ENCODE measurements around the gene WNT7B.

WNT7B gene

DNA sequence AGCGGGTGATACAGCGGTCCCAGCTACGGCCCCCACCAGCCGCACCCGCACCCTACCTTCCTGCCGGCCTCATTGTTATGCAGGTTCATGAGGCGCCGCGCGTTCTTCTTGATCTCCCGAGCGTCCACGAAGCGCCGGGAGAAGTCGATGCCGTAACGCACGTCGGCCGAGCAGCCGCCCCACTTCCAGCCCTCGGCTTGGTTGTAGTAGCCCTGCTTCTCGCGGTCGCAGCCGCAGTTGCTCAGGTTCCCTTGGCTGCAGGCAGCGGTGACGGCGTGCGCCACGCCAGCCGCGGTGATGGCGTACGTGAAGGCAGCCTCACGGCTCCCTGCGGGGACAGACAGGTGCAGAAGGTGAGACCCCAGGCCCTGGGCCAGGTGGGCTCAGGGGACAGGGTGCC is 45.9 kb downstream of the WNT7B start:
- H3K4me3 Mint-ChIP-seq: no peak overlapping the region
- no peaks in the 10 kb centered on the region for H3K9me3 Mint-ChIP-seq
- peaks cover 20% of the 10 kb centered on the region for H3K27me3 Mint-ChIP-seq (ENCODE audit: low read depth, poor library complexity)
- H3K27ac Mint-ChIP-seq: no peak overlapping the region
- no peak for DNase-seq
- TF ChIP-seq, protein P1, sequence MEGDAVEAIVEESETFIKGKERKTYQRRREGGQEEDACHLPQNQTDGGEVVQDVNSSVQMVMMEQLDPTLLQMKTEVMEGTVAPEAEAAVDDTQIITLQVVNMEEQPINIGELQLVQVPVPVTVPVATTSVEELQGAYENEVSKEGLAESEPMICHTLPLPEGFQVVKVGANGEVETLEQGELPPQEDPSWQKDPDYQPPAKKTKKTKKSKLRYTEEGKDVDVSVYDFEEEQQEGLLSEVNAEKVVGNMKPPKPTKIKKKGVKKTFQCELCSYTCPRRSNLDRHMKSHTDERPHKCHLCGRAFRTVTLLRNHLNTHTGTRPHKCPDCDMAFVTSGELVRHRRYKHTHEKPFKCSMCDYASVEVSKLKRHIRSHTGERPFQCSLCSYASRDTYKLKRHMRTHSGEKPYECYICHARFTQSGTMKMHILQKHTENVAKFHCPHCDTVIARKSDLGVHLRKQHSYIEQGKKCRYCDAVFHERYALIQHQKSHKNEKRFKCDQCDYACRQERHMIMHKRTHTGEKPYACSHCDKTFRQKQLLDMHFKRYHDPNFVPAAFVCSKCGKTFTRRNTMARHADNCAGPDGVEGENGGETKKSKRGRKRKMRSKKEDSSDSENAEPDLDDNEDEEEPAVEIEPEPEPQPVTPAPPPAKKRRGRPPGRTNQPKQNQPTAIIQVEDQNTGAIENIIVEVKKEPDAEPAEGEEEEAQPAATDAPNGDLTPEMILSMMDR (IDR thresholded peaks at IDR 0.05): no peak
- H3K4me1 Mint-ChIP-seq: peaks cover 11% of the 10 kb centered on the region
- no peaks in the 10 kb centered on the region for H3K36me3 Mint-ChIP-seq (ENCODE audit: low read depth)

DNA sequence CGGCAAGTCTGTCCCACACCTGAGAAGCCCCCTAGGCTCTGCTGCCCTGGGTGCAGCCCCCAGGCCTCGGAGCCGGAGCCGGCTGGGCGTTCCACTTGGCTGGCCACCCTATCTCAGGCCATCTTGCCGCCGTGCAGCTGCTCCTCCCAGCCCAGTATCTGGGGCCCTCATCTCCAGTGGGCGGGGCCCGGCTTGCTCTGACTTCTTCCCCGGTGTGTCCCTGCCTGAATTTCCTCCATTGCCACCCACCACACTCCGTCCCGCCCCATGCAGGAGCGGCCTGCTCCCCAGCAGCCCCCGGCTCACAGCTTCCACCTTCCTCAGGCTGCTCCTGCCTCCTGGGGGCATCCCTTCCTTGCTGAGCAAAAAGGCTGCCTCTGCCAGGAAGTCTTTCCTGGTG is 46.6 kb downstream of the WNT7B start:
- H3K9me3 Mint-ChIP-seq: no peaks in the 10 kb centered on the region
- peaks cover 11% of the 10 kb centered on the region for H3K4me1 Mint-ChIP-seq
- TF ChIP-seq, protein P1 (IDR thresholded peaks at IDR 0.05): no peak
- no peak overlapping the region for H3K4me3 Mint-ChIP-seq
- peaks cover 15% of the 10 kb centered on the region for H3K27me3 Mint-ChIP-seq (ENCODE audit: low read depth, poor library complexity)
- DNase-seq: peak; percentile 46
- no peak overlapping the region for H3K27ac Mint-ChIP-seq
- no peaks in the 10 kb centered on the region for H3K36me3 Mint-ChIP-seq (ENCODE audit: low read depth)

DNA sequence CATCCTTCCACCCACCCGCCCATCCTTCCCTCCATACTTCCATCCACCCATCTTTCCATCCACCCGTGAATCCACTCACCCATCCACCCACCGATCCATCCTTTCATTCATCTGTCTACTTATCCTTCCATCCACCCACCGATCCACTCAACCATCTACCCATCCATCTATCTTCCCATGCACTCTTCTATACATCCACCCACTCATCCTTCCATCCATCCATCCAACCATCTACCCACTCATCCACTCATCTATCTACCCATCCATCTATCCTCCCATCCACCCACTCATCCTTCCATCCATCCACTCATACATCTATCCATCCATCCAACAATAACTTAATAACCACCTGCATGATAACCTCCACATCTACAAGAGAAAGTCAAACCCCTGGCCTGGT is 47.3 kb downstream of the WNT7B start:
- TF ChIP-seq, protein P1 (IDR thresholded peaks at IDR 0.05): no peak
- peaks cover 14% of the 10 kb centered on the region for H3K27me3 Mint-ChIP-seq (ENCODE audit: low read depth, poor library complexity)
- no peak overlapping the region for H3K27ac Mint-ChIP-seq
- DNase-seq: no peak
- H3K4me3 Mint-ChIP-seq: no peak overlapping the region
- H3K9me3 Mint-ChIP-seq: no peaks in the 10 kb centered on the region
- H3K36me3 Mint-ChIP-seq (ENCODE audit: low read depth): no peaks in the 10 kb centered on the region
- peaks cover 9% of the 10 kb centered on the region for H3K4me1 Mint-ChIP-seq

- Mint-ChIP-seq H3K9me3 (no peaks in the 10 kb centered on the region), H3K27ac (no peak overlapping the region), H3K4me3 (no peak overlapping the region), H3K27me3 (ENCODE audit: low read depth, poor library complexity) (peaks cover 9% of the 10 kb centered on the region), H3K4me1 (peaks cover 13% of the 10 kb centered on the region), H3K36me3 (ENCODE audit: low read depth) (no peaks in the 10 kb centered on the region)
- TF ChIP-seq, protein P1 (IDR thresholded peaks at IDR 0.05): no peak
- DNase-seq: no peak
These were observed 48.1 kb downstream of the WNT7B start for GRCh38 chr22:45928726-45929368.

DNA sequence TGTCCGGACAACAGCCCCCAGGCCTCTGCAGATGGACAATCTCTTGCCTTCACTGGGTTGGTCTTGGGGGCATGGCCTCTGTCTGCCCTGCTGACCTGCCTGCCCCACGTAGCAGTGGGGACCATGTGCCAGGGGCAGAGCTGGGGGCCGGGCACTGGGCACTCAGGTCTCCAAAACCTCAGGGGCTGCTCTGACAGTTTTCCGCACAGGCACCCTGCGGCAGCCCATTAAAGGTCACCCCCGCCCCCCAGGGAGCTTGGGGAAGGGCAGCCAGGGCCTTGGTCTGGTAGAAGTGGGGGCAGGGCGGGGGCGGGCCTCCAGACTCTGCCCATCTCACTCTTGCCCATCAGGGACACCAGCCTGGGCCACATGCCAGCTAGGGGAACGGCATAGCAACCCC is 49.9 kb downstream of the WNT7B start:
- H3K9me3 Mint-ChIP-seq: no peaks in the 10 kb centered on the region

More for the DNA sequence above, 49.9 kb downstream of the WNT7B start:
- no peaks in the 10 kb centered on the region for H3K36me3 Mint-ChIP-seq (ENCODE audit: low read depth)
- DNase-seq: no peak
- H3K4me1 Mint-ChIP-seq: peaks cover 16% of the 10 kb centered on the region
- peaks cover 9% of the 10 kb centered on the region for H3K27me3 Mint-ChIP-seq (ENCODE audit: low read depth, poor library complexity)
- H3K4me3 Mint-ChIP-seq: no peak overlapping the region
- TF ChIP-seq, protein P1 (IDR thresholded peaks at IDR 0.05): no peak
- no peak overlapping the region for H3K27ac Mint-ChIP-seq

Data from nephron progenitor cell (in vitro differentiated cells).